ES-I3 (cell line): ENCODE results near the gene HEMK1.

Experiments
- H3K36me3 ChIP-seq: 2 replicates; pipeline ENCODE4 v1.6.1; 2013; ENCODE audit warnings: mild to moderate bottlenecking, low read length, control low read depth, moderate library complexity; ENCODE audit not compliant: insufficient read depth
- H3K4me1 ChIP-seq: 2 replicates; pipeline ENCODE4 v1.6.1; 2013; ENCODE audit warnings: mild to moderate bottlenecking, control low read depth, low read length; ENCODE audit not compliant: insufficient read depth
- H3K9ac ChIP-seq: 2 replicates; pipeline ENCODE4 v1.6.1; 2013; ENCODE audit warnings: low read depth, mild to moderate bottlenecking, low read length, moderate library complexity
- H3K9me3 ChIP-seq: 2 replicates; pipeline ENCODE4 v1.6.1; 2013; ENCODE audit warnings: mild to moderate bottlenecking, low read length, moderate library complexity; ENCODE audit not compliant: control insufficient read depth, insufficient read depth

Gene HEMK1

DNA sequence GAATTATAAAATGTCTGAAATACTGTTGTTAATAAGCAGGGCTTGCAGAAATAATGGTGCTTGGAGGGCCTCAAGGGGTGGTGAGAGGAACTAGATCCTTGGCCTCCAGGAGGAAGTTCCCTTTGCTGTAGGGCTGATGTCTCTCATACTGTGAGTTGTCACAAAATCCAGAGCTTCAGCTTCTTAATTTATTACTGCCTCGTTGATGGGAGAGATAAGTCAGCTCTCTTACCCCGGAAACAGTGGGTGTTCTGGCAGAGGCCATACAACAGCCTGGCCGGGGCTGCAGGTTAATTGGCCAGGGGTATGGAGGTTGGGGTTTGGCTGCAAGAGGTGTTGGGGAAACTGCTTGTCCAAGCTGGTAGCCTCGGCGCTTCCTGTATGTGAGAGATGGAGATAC lies 63.1 kb downstream of the HEMK1 start:
- H3K9me3 ChIP-seq, result no peaks in the 10 kb centered on the region
- H3K9ac ChIP-seq, result no peak overlapping the region
- H3K36me3 ChIP-seq, result no peaks in the 10 kb centered on the region
- peaks cover 16% of the 10 kb centered on the region; the same call in 1 of the 2 replicates for H3K4me1 ChIP-seq

DNA sequence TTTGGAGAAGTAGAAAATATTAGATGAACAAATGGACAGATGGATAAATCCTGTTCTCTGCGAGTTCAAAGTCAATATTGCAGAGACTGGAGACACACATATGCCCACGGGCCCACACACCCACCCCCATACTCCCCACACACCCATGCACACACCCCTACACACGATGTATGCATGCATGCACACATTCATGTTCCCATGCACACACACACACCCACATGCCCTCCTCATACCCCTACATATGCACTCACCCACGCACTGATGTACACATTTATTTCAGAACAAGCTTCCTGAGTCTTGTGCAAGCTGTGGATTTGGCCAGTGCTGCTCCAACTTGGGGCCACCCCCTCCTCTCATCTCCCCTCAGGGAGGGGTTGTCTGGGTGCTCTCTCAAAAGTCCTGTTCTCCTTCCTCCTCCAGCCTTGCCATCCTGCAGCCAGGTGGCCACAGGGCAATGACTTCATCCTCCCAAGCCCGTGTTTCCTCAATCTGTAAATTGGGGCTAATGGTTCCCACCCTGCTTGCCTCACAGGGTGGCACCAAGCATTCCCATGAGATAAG lies 64.0 kb downstream of the HEMK1 start:
- H3K4me1 ChIP-seq, result peaks cover 9% of the 10 kb centered on the region; the same call in 1 of the 2 replicates

DNA sequence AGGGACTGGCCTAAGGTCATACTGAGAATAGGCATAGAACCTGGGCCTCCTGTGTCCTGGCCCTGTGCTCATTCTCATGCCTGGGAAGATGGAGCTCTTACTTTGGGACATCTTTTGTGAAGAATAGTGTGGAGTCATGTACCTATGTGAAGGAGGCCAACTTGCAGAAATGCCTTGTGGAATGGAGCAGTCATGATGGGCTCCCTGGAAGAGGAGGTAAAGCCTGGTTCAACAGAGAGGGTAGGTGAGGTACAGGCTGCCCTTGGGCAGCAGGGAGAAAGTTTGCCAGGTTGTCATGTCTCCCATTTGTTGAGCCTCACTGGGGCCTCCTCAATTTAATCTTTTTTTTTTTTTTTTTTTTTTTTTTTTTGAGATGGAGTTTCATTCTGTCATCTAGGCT lies 65.7 kb downstream of the HEMK1 start:
- peaks cover 8% of the 10 kb centered on the region; the same call in 1 of the 2 replicates for H3K4me1 ChIP-seq
- H3K36me3 ChIP-seq, result no peaks in the 10 kb centered on the region
- no peaks in the 10 kb centered on the region for H3K9me3 ChIP-seq
- H3K9ac ChIP-seq, result no peak overlapping the region

More for the DNA sequence above, 64.0 kb downstream of the HEMK1 start:
- Histone ChIP-seq H3K9ac (no peak overlapping the region), H3K36me3 (no peaks in the 10 kb centered on the region), H3K9me3 (no peaks in the 10 kb centered on the region)

DNA sequence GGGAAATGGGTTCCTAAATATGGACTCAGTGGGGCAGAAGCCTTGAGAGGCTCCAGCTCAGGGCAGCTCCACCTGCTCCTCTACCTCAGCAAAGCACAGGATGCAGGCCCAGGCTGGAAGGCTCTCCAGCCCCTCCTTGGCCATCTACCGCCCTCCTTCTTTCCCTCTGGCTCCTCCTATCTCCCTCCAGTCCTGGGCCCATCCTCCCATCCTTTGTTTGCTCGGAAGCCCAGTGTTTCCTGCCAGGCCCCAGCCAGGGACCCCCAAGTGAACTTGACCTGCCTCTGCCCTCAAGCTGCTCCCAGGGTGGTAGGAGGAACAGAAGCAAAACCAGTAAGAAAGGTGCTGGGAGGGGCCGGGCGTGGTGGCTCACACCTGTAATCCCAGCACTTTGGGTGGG lies 67.7 kb downstream of the HEMK1 start:
- Histone ChIP-seq H3K9ac (no peak overlapping the region), H3K4me1 (peaks cover 8% of the 10 kb centered on the region; the same call in 1 of the 2 replicates)

DNA sequence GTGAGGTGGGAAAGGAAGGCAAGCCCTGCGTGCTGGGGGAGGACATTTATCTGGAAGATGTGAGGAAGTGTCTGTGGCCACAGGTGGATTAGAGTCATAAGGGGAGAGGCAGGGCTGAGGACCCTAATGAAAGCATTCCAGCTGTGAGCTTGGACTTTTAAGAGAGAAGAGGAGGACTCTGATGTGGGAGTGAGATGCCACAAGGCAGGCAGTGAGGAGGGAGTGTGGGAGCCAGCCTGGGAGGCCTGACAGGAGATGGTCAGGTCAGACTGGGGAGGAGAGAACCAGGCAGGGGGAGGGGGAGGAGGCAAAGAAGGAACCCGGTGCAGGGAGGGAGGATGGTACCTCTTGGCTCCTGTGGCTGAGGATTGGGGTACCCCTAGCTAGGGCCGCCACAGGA lies 68.6 kb downstream of the HEMK1 start:
- peaks cover 5% of the 10 kb centered on the region for H3K36me3 ChIP-seq
- peaks cover 8% of the 10 kb centered on the region; the same call in 1 of the 2 replicates for H3K4me1 ChIP-seq
- no peak overlapping the region for H3K9ac ChIP-seq
- H3K9me3 ChIP-seq, result no peaks in the 10 kb centered on the region

More for the DNA sequence above, 67.7 kb downstream of the HEMK1 start:
- Histone ChIP-seq H3K36me3 (peaks cover 5% of the 10 kb centered on the region), H3K9me3 (no peaks in the 10 kb centered on the region)

DNA sequence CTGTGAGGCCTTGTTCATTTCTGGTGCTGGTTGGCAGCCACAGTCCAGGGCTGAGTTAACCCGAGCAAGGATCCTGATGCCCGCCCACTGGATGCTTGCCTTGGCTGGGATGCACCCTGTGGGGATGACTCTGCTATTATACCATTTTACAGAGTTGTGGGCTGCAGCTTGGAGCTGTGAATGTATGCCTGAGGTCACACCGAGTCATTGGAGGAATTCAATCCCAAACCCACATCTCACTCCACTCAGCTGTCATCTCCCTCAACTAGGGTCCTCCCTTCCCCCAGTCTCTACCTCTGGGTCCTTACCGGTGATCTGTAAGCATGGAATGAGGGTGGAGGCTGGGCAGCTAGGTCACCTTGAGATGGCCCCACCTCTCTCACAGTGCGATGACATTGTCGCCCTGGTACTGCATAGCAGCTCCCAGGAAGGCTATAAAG lies 69.8 kb downstream of the HEMK1 start:
- H3K36me3 ChIP-seq, result peaks cover 5% of the 10 kb centered on the region
- no peak overlapping the region for H3K9ac ChIP-seq
- no peaks in the 10 kb centered on the region for H3K9me3 ChIP-seq
- peaks cover 8% of the 10 kb centered on the region; the same call in 1 of the 2 replicates for H3K4me1 ChIP-seq

DNA sequence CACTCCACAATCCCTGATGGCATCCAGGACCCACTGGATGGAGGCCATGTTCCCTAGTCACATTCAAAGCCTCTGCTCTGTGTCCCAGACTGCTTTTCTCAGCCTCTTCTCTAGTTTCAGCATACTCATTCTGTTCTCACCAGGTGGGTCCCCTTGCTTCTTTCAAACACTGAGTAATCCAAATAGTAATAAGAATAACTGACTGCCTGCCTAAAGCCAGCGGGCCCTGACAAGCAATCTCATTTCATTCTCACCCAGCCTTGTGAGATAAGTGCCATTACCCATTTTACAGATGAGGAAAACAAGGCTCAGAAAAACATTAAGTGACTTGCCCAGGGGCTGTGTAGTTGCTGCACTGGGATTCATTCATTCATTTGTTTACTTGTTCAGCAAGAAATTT lies 73.1 kb downstream of the HEMK1 start:
- no peaks in the 10 kb centered on the region for H3K9me3 ChIP-seq

DNA sequence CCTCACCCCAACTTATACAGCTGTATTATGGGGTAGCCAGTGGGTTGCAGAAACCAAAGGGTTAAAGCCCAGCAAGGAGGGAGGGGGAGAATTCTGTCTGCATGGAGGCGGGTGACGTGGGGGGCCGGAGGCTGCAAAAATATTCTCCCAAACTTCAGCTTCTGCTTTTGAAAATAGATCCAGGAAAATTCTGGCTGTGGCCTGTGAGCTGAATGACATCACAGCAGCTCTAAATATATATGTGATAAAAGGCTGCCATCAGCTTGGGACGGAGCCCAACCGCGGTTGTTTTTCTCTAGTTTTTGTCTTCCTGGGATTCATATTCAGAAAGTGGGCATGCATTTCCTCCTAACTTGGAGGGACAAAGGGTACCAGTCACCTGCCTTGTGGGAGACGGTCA lies 75.2 kb downstream of the HEMK1 start:
- H3K9ac ChIP-seq, result no peak overlapping the region
- peaks cover 8% of the 10 kb centered on the region for H3K36me3 ChIP-seq
- no peaks in the 10 kb centered on the region for H3K9me3 ChIP-seq
- peaks cover under 1% of the 10 kb centered on the region; the same call in 1 of the 2 replicates for H3K4me1 ChIP-seq

More for the DNA sequence above, 73.1 kb downstream of the HEMK1 start:
- H3K9ac ChIP-seq, result no peak overlapping the region
- H3K36me3 ChIP-seq, result peaks cover 8% of the 10 kb centered on the region
- H3K4me1 ChIP-seq, result no peaks in the 10 kb centered on the region; the same call in 1 of the 2 replicates

DNA sequence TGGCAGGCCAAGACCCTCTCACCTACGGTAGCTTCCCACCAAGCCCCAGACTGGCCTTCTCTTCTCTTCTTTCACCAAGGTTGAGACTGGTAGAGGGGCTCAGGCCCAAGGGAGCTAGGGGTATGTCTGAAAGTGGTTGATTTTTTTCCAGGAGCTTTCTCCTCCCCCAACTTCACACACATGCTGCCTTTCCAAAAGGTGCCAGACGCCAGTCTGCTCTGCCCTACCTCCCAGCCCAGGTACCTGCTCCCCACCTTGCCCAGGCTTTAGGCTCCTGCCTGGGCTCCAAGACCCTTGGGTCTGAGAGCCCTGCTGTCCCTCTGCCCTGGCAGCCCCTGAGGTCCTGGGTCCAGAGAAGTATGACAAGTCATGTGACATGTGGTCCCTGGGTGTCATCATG lies 76.1 kb downstream of the HEMK1 start:
- Histone ChIP-seq H3K9ac (no peak overlapping the region), H3K4me1 (peaks cover 4% of the 10 kb centered on the region; the same call in 1 of the 2 replicates), H3K9me3 (no peaks in the 10 kb centered on the region), H3K36me3 (peaks cover 8% of the 10 kb centered on the region)
